ENCODE data around the gene ALKBH1.
"Not testable (repeated sequence)": the region's sequence is repeated elsewhere in the genome, so short reads cannot be mapped to it uniquely, and the experiment has no call there.

The ALKBH1 gene

DNA sequence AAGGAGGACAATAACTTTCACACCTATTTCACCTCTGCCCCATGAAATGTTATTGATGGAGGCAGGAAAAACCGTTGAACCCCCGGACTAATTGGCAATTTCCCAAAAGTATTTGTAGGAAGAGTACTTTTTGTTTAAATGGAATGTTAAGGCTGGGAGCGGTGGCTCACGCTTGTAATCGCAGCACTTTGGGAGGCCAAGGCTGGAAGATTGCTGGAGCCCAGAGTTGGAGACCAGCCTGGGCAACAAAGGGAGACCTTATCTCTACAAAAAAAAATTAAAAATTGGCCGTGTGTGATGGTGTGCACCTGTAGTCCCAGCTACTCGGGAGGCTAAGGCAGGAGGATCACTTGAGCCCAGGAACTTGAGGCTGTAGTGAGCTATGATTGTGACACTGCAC, 65.4 kb downstream of the ALKBH1 start:
- TF ChIP-seq POLR2A (IDR thresholded peaks at IDR 0.05; ENCODE audit: low read depth, low read length) (no peak), POLR2AphosphoS5 (IDR thresholded peaks at IDR 0.05; ENCODE audit: low read depth, low read length) (no peak), TAF1 (IDR thresholded peaks at IDR 0.05; ENCODE audit: borderline replicate concordance, low read depth, low read length) (no peak)
- no peak for FAIRE-seq
- DNase-seq (ENCODE audit: insufficient read length), result no peak

DNA sequence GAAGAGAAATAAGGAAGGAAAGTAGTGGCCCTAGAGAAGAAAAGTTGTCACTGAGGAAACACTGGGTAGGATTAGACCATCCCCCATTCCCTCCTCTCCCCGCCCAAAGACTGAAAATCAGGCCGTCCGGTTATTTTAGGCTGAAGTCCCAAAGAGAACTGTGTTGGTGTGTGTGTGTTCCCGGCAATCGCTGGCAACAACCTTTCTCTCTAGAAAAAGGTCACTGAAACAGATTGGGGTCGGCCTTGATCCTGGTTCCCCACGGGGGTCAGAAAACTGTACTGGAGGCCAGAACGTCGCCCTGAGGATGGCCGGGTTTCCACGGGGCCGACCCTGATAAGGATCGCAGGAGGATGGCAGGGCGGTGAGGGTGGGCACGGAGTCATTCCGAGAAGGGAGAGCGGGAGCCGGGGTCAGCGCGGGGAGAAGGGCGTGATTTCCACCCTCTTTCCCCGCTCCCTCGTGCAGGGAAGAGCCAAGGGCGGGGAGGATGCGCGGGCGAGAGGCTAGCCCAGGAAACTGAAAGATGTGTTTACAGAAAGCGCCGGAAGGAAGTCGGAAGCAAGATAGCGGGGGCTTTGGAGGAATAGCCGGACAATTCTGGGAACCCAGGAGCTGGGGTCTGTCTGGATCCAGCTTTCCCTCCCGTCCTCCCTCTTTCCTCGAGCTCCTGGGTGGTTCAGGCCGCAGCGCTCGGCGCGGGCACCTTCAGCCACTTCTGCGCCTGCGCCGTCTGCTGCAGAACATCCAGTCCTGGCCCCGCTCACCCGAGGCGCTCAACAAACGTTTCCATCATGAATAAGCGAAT, 66.1 kb downstream of the ALKBH1 start:
- FAIRE-seq (peak; percentile 86), DNase-seq (ENCODE audit: insufficient read length) (peak; percentile 61)
- TF ChIP-seq TAF1 (IDR thresholded peaks at IDR 0.05; ENCODE audit: borderline replicate concordance, low read depth, low read length) (no peak), POLR2A (IDR thresholded peaks at IDR 0.05; ENCODE audit: low read depth, low read length) (peak; percentile 36; the same call in 1 of the 2 replicates), POLR2AphosphoS5 (IDR thresholded peaks at IDR 0.05; ENCODE audit: low read depth, low read length) (peak; percentile 38; the same call in 1 of the 2 replicates)

DNA sequence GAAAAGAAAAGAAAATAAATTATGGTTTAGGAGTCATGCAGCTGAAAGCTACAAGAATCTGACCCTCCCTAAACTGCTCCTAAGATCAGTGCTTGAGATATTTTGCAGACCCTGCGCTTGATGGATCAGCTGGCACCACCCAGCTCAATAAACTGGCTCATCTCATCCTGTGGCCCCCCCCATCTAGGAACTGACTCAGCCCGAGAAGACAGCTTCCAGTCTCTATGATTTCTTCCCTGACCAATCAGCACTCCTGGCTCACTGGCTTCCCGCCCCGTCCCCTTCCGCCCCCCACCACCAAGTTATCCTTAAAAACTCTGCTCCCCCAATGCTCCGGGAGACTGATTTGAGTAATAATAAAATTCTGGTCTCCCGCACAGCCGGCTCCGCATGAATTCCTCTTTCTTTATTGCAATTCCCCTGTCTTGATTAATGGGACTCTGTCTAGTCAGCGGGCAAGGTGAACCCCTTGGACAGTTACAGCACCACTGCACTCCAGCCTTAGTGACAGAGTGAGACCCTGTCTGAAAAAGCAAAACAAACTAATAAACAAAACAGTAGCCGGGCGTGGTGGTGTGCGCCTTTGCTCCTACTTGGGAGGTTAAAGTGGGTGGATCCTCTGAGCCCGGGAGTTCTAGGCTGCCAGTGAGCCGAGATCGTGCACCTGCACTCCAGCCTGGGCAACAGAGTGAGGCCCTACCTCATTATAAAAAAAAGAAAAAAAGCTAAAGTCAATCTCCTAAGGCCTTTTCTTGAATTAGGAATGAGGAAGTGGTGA, 66.9 kb downstream of the ALKBH1 start:
- no peak for TF ChIP-seq POLR2AphosphoS5 (IDR thresholded peaks at IDR 0.05; ENCODE audit: low read depth, low read length)
- no peak for TF ChIP-seq POLR2A (IDR thresholded peaks at IDR 0.05; ENCODE audit: low read depth, low read length)
- TF ChIP-seq TAF1 (IDR thresholded peaks at IDR 0.05; ENCODE audit: borderline replicate concordance, low read depth, low read length), result no peak
- FAIRE-seq, result no peak
- DNase-seq (ENCODE audit: insufficient read length), result no peak

DNA sequence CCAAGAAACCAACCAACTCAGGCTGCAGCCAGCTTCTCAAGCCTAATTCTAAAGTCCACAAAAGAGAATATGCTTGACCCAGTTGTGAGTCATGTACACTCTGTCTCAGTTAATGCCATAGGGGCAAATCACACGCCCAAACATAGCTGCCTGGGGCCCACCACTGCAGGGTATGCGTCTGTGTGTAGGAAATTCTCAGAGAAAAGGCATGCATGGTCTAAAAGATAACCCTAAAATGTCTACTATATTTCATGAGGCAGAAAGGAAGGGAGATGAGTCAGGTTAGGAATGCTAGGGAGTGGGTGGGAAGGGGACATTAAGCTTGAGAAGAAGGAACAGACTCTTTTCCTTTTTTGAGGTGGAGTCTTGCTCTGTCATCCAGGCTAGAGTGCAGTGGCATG, 69.1 kb downstream of the ALKBH1 start:
- DNase-seq (ENCODE audit: insufficient read length) (no peak), FAIRE-seq (no peak)
- TF ChIP-seq TAF1 (IDR thresholded peaks at IDR 0.05; ENCODE audit: borderline replicate concordance, low read depth, low read length), result no peak
- no peak for TF ChIP-seq POLR2A (IDR thresholded peaks at IDR 0.05; ENCODE audit: low read depth, low read length)
- no peak for TF ChIP-seq POLR2AphosphoS5 (IDR thresholded peaks at IDR 0.05; ENCODE audit: low read depth, low read length)

DNA sequence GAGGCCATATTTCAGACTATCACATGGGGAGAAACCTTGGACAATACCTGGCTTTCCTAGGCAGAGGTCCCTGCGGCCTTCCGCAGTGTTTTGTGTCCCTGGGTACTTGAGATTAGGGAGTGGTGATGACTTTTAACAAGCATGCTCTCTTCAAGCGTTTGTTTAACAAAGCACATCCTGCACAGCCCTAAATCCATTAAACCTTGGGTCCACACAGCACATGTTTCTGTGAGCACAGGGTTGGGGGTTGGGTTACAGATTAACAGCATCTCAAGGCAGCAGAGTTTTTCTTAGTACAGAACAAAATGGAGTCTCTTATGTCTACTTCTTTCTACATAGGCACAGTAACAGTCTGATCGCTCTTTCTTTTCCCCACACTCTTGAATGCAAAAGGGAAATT, 72.0 kb downstream of the ALKBH1 start:
- DNase-seq (ENCODE audit: insufficient read length); FAIRE-seq: not testable (repeated sequence)

DNA sequence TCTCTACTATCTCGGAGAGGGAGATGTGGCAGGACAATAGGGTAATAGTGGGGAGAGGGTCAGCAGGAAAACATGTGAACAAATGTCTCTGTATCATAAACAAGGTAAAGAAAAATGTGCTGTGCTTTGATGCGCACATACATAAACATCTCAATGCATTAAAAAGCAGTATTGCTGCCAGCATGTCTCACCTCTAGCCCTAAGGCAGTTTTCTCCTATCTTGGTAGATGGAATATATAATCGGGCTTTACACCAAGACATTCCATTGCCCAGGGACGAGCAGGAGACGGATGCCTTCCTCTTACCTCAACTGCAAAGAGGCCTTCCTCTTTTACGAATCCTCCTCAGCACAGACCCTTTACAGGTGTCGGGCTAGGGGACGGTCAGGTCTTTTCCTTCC, 72.4 kb downstream of the ALKBH1 start:
- not testable (repeated sequence) for FAIRE-seq; DNase-seq (ENCODE audit: insufficient read length)

DNA sequence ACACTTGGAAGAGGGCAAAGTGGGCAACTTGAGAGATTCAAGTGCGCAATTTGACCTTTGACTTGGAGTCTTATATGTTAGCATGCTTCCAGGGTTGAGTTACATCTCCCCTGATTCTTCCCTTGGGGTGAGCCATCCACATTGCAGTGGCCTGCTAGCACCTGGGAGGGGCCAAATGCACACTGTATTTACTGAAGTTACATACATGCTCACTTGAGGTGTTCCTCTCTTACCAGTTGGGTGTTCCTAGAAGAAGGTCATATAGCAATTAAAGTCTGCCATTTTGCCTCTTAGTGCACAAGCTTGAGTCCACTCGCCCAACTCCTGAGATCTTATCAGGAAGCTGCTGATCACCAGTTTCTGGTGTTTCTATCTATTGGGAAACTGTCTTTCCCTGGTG, 77.7 kb downstream of the ALKBH1 start:
- TF ChIP-seq POLR2AphosphoS5 (IDR thresholded peaks at IDR 0.05; ENCODE audit: low read depth, low read length), result no peak
- no peak for TF ChIP-seq POLR2A (IDR thresholded peaks at IDR 0.05; ENCODE audit: low read depth, low read length)
- no peak for TF ChIP-seq TAF1 (IDR thresholded peaks at IDR 0.05; ENCODE audit: borderline replicate concordance, low read depth, low read length)
- DNase-seq (ENCODE audit: insufficient read length) (no peak), FAIRE-seq (no peak)

DNA sequence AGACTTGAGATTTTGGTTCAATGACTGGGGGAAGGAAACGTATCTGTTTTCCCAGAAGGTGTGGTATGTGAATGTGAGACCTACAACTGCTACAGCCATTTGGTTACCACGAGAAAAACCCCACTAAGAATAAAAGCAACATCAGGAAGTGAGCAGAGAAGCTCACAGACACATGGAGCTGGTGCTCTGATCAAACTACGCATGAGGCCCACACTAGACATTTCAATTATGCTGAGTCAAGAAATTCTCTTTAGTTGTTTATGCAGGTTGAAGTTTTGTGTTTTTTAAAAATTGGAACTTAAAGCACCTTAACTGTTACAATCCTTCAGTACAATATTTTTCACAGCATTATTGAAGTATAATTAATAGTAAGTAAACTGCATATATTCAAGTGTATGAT, 82.5 kb downstream of the ALKBH1 start:
- no peak for FAIRE-seq
- DNase-seq (ENCODE audit: insufficient read length), result no peak
- no peak for TF ChIP-seq TAF1 (IDR thresholded peaks at IDR 0.05; ENCODE audit: borderline replicate concordance, low read depth, low read length)
- no peak for TF ChIP-seq POLR2AphosphoS5 (IDR thresholded peaks at IDR 0.05; ENCODE audit: low read depth, low read length)
- TF ChIP-seq POLR2A (IDR thresholded peaks at IDR 0.05; ENCODE audit: low read depth, low read length), result no peak

DNA sequence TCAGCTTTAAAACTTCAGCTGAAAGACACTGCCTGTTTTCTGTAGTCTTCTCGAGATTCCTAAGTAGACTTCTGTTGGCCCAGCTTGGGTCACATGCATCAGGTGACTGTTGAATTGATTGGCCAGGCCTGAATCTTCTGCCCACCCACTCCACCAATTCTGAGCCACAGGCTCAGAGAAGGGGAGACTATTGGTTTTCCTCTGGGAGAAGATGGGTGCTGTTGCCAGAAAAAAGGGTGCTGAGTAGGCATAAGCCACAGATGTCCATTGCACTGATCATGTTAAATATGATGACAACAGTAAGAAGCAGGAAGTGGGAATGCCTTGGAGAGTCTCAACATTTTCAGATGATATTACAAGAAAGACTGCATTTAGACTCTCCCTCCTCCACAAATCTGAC, 84.6 kb downstream of the ALKBH1 start:
- DNase-seq (ENCODE audit: insufficient read length) (no peak), FAIRE-seq (no peak)
- TF ChIP-seq POLR2A (IDR thresholded peaks at IDR 0.05; ENCODE audit: low read depth, low read length) (no peak), TAF1 (IDR thresholded peaks at IDR 0.05; ENCODE audit: borderline replicate concordance, low read depth, low read length) (no peak), POLR2AphosphoS5 (IDR thresholded peaks at IDR 0.05; ENCODE audit: low read depth, low read length) (no peak)
